Panc1 (cell line): ENCODE results near the gene SNTA1.

ENCODE experiments used
- POLR2AphosphoS5 ChIP-seq: IDR thresholded peaks from 2 replicates; pipeline ENCODE4 v1.6.1; 2012; ENCODE audit warnings: mild to moderate bottlenecking, low read depth, low read length, moderate library complexity
- SIN3A ChIP-seq: IDR thresholded peaks from 2 replicates; pipeline ENCODE4 v1.6.1; 2012; ENCODE audit warnings: low read depth, mild to moderate bottlenecking, low read length, moderate library complexity, borderline replicate concordance; ENCODE audit not compliant: insufficient read depth
- TCF7L2 ChIP-seq: IDR thresholded peaks from 2 replicates; pipeline ENCODE4 v1.6.1; 2011; ENCODE audit warnings: mild to moderate bottlenecking, low read depth, low read length, inconsistent platforms
- TF ChIP-seq, protein P1 (sequence below): fragments of 450-650 bp; IDR thresholded peaks from 2 replicates; pipeline ENCODE4 v1.5.1; 2017; ENCODE audit warnings: mild to moderate bottlenecking

DNA sequence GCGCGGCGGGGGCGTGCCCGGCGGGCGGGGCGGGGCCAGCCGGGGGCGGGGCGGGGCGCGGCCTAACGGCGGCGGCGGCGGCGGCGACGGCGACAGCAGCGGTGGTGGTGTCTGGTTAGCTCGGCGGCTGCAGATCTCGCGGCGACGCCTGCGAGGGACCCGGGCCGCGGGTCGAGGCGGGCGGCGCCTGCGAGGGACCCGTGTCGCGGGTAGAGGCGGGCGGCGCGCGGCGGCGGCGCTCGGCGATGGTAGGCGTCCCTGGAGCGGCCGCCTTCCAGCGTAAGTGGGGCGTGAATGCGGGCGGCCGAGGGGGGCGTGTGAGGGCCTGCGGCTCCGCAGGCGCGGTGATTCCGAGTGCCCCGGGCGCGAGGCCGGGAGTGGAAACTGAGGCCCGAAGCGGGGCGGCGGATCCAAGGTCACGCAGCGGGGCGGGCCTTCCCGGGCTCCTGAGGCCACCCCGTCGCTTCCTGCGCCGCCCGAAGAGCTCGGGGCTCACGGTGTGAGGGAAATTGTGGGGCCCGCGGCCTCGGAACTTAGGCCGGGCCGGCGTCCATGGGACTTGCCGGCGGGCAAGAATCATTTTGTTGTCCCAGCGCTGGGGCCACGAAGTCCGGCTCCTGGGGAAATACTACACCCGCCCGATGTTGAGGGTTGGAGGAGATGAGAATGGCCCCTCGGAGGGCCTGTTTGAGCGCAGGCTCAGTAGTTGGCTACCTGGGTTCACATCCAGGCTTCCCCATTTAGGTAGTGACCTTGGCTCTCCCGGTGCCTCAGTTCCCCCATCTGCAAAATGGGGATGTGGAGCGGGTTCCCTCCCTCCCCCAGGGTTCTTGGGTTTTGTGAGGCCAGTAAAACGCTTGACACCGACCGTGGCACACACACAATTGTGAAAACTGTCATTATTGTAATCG is 46.7 kb upstream of the SNTA1 start, which contains the start of gene CBFA2T2:
- TF ChIP-seq, protein P1, sequence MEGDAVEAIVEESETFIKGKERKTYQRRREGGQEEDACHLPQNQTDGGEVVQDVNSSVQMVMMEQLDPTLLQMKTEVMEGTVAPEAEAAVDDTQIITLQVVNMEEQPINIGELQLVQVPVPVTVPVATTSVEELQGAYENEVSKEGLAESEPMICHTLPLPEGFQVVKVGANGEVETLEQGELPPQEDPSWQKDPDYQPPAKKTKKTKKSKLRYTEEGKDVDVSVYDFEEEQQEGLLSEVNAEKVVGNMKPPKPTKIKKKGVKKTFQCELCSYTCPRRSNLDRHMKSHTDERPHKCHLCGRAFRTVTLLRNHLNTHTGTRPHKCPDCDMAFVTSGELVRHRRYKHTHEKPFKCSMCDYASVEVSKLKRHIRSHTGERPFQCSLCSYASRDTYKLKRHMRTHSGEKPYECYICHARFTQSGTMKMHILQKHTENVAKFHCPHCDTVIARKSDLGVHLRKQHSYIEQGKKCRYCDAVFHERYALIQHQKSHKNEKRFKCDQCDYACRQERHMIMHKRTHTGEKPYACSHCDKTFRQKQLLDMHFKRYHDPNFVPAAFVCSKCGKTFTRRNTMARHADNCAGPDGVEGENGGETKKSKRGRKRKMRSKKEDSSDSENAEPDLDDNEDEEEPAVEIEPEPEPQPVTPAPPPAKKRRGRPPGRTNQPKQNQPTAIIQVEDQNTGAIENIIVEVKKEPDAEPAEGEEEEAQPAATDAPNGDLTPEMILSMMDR, result no peak
- TF ChIP-seq SIN3A (0 out of 2 replicates have a peak, but pooled peaks have one; percentile 59), POLR2AphosphoS5 (peak; percentile 0; the same call in 1 of the 2 replicates), TCF7L2 (no peak)
